Activated CD8-positive, alpha-beta memory T cell treated with anti-CD3 and anti-CD28 coated beads, Interleukin-2, amount 10 ng/mL, durations not matched to agents 7 days and 5 days (primary cell): Measurements from ENCODE around the gene OR2AT4. TPM values are rescaled to one million over a fixed set of nuclear protein-coding genes. Genes with fewer than 3 reads are reported as not detected.
"Not testable (repeated sequence)": the region's sequence is repeated elsewhere in the genome, so short reads cannot be mapped to it uniquely, and the experiment has no call there.

Experiments used
- ATAC-seq: fragments of 150-1000 bp; cut with Tn5 transposase; one replicate; pipeline ENCODE4 v1.10.0; 2021; ENCODE audit warnings: moderate library complexity
- CTCF ChIA-PET: fragments of 350-600 bp; sonication (Branson Sonifier 250); formaldehyde crosslinking; loops from one replicate; lab custom pipeline; 2021; ENCODE audit warnings: antibody characterized with exemption; lab: Charles Lee
- DNase-seq: peaks from one replicate; pipeline ENCODE4 v3.0.0-alpha.2; 2020
- H3K27ac Mint-ChIP-seq: one replicate; pipeline ENCODE4 v1.8.0; 2021; ENCODE audit warnings: mild to moderate bottlenecking, mixed read lengths
- H3K27me3 Mint-ChIP-seq: one replicate; pipeline ENCODE4 v1.8.0; 2021; ENCODE audit warnings: mixed read lengths
- H3K36me3 Mint-ChIP-seq: one replicate; pipeline ENCODE4 v1.8.0; 2021; ENCODE audit warnings: mild to moderate bottlenecking, mixed read lengths
- H3K4me1 Mint-ChIP-seq: one replicate; pipeline ENCODE4 v1.8.0; 2021; ENCODE audit warnings: mixed read lengths
- H3K4me3 Mint-ChIP-seq: one replicate; pipeline ENCODE4 v1.8.0; 2021; ENCODE audit warnings: mild to moderate bottlenecking, moderate library complexity, mixed read lengths
- H3K9me3 Mint-ChIP-seq: one replicate; pipeline ENCODE4 v1.8.0; 2022; ENCODE audit warnings: low read depth, mixed read lengths
- total RNA-seq, 2 experiments: library from RNA; stranded (reverse); gene quantifications; one replicate each; pipeline ENCODE4 v1.2.3, GENCODE V29; 2021

The OR2AT4 gene
- total RNA-seq, 2 experiments from 2014 or later: not detected

DNA sequence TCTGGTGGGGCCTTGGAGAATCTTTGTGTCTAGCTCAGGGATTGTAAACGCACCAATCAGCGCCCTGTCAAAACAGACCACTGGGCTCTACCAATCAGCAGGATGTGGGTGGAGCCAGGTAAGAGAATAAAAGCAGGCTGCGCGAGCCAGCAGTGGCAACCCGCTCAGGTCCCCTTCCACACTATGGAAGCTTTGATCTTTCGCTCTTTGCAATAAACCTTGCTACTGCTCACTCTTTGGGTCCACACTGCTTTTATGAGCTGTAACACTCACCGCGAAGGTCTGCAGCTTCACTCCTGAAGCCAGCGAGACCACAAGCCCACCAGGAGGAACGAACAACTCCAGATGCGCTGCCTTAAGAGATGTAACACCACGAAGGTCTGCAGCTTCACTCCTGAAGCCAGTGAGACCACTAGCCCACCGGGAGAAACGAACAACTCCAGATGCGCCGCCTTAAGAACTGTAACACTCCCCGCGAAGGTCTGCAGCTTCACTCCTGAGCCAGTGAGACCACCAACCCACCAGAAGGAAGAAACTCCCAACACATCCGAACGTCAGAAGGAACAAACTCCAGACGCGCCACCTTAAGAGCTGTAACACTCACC lies 2.3 kb upstream of the OR2AT4 start:
- CTCF ChIA-PET, ATAC-seq, DNase-seq, H3K27ac Mint-ChIP-seq, H3K9me3 Mint-ChIP-seq, H3K4me3 Mint-ChIP-seq, H3K36me3 Mint-ChIP-seq: not testable (repeated sequence)
- Mint-ChIP-seq H3K27me3 (peaks cover 62% of the 10 kb centered on the region), H3K4me1 (peaks cover 22% of the 10 kb centered on the region)

DNA sequence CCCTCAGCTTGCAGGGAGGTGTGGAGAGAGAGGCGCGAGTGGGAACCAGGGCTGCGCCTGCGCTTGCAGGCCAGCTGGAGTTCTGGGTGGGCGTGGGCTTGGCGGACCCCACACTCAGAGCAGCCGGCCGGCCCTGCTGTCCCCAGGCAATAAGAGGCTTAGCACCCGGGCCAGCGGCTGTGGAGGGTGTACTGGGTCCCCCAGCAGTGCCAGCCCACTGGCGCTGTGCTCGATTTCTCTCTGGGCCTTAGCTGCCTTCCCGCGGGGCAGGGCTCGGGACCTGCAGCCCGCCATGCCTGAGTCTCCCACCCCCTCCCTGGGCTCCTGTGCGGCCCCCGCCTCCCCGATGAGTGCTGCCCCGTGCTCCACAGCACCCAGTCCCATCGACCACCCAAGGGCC lies 1.5 kb upstream of the OR2AT4 start:
- Mint-ChIP-seq H3K27me3 (peaks cover 58% of the 10 kb centered on the region), H3K4me1 (peaks cover 15% of the 10 kb centered on the region)
- ATAC-seq, H3K36me3 Mint-ChIP-seq, DNase-seq, H3K4me3 Mint-ChIP-seq, H3K9me3 Mint-ChIP-seq, CTCF ChIA-PET, H3K27ac Mint-ChIP-seq: not testable (repeated sequence)

DNA sequence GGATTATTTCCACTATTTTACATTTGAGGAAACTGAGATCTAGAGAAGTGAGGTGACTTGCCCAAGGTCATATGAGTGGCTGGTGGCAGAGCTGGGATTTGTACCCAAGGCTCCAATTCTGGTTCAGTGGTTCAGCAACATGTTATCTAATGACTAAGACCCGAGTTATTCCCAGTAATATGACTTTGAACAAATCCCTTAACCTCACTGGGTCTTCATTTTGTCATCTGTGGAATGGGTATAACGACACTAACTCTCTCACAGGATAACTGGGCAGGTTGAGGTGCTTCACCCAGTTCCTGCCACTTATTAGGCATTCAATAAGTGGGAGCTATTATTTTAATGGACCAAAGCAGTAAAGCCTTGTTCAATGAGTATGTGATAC lies 489 bp upstream of the OR2AT4 start:
- H3K36me3 Mint-ChIP-seq: no peaks in the 10 kb centered on the region

DNA sequence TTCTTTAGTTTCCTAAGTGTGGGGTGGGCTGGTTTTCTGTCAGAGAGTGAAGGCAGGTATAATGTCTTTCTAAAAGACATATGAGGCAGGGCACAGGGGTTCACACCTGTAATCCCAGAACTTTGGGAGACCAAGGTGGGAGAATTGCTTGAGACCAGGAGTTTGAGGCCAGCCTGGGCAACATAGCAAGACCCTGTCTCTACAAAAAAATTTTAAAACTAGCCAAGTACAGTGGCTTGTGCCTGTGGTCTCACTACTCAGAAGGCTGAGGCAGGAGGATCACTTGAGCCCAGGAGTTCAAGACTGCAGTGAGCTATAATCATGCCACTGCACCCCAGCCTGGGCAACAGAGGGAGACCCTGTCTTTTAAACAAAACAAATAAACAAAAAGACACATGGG lies 2.3 kb downstream of the OR2AT4 start:
- CTCF ChIA-PET, DNase-seq, H3K36me3 Mint-ChIP-seq, H3K4me1 Mint-ChIP-seq, ATAC-seq, H3K4me3 Mint-ChIP-seq, H3K9me3 Mint-ChIP-seq, H3K27ac Mint-ChIP-seq: not testable (repeated sequence)
- H3K27me3 Mint-ChIP-seq: peaks cover 56% of the 10 kb centered on the region

More for the DNA sequence above, 489 bp upstream of the OR2AT4 start:
- Mint-ChIP-seq H3K27ac (no peak overlapping the region), H3K4me1 (peaks cover 14% of the 10 kb centered on the region), H3K27me3 (peaks cover 56% of the 10 kb centered on the region), H3K4me3 (no peak overlapping the region), H3K9me3 (no peaks in the 10 kb centered on the region)
- ATAC-seq (no peak), DNase-seq (no peak)
- CTCF ChIA-PET: no interaction called here

DNA sequence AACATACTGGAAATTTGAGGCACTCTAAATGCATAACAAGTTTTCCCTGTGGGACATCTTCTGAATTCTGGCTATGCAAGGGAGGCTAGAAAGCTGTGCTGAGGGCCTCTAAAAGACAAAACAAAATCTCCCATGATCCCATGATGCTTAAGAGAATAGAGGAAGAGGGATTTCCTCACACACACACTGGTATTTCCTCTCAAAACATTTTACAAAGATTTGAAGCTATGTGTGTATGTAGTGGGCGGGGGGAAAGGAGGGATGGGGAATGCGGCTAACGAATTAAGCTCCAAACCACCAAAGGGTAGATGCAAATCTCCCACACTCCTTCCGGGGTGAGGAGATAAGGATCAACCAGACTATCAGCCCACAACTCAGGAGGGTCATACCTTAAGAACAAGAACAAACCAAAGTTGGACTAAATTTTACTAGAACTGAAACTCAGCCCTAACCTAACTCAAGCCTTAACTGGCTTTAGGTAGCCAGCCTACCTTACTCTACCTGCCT lies 6.0 kb downstream of the OR2AT4 start:
- no peak for ATAC-seq
- CTCF ChIA-PET: no interaction called here

DNA sequence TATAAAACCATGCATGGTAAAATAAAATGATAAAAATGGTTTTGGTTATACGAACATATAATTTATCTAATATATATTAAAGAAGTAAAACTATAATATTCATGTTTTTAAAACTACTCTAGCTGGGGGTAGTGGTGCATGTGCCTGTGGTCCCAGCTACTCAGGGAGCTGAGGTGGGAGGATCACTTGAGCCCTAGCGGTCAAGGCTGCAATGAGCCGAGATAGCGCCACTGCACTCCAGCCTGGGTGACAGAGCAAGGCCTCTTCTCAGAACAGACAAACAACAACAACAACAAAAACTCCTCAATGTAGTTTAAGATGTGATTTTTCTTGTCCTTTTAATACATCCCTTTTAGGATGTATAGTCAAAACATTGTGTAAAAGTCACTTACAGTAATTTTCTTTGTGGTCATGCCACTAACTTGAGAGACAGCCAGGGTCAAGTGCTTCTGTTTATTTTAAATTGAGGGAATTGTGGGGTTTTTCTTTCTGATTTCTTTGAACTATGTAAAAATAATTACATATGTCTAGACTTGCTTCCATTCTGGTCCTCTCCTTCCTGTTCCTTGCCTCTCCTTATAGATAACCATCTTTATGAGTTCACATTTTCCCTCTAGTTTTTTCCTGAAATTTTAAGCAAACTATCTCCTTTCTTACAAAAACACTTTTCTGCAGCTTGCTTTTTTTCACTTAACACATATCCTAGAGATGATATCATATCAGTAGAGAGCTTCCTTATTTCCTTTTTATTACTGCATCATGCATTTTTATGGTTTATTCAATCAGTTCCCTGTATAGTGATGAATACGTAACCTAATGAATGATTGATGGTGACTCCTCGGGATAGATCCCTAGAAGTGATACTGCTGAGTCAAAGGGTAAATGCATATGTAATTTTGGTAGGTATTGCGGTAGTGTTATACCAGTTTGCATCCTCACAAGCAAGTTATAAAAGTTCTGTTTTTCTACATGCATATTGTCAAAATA lies 9.1 kb downstream of the OR2AT4 start:
- Mint-ChIP-seq H3K27ac (no peak overlapping the region), H3K27me3 (peaks cover 61% of the 10 kb centered on the region), H3K36me3 (no peaks in the 10 kb centered on the region), H3K4me3 (no peak overlapping the region), H3K4me1 (peaks cover 4% of the 10 kb centered on the region), H3K9me3 (peaks cover 2% of the 10 kb centered on the region)
- CTCF ChIA-PET: no interaction called here
- DNase-seq: no peak
- ATAC-seq: no peak

More for the DNA sequence above, 6.0 kb downstream of the OR2AT4 start:
- no peak for DNase-seq
- peaks cover 63% of the 10 kb centered on the region for H3K27me3 Mint-ChIP-seq
- no peaks in the 10 kb centered on the region for H3K36me3 Mint-ChIP-seq
- H3K4me3 Mint-ChIP-seq: no peak overlapping the region
- H3K9me3 Mint-ChIP-seq: peaks cover 2% of the 10 kb centered on the region
- no peak overlapping the region for H3K27ac Mint-ChIP-seq
- peaks cover 4% of the 10 kb centered on the region for H3K4me1 Mint-ChIP-seq

DNA sequence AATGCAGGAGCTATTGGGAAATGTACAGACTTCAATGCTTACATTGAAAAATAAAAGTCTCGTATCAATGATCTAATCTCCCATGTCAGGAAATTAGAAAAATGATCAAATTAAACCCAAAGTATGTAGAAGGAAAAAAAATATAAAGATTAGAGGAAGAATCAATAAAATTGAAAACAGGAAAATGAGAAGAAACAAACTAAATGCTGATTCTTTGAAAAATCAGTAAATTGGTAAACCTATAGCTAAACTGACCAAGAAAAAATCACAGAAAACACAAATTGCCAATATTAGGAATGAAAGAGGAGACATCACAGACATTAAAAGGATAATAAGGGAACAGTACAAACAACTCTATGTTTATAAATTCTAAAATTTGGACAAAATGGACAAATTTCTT lies 11.8 kb downstream of the OR2AT4 start:
- H3K4me3 Mint-ChIP-seq: no peak overlapping the region
- H3K9me3 Mint-ChIP-seq: no peaks in the 10 kb centered on the region
- DNase-seq: no peak
- H3K36me3 Mint-ChIP-seq: no peaks in the 10 kb centered on the region
- CTCF ChIA-PET: interaction anchor here (0.6 kb wide), 1 partner anchor 974 kb away, joined by 3 read pairs; no protein-coding TSS in a partner anchor
- no peak overlapping the region for H3K27ac Mint-ChIP-seq
- no peak for ATAC-seq
- no peaks in the 10 kb centered on the region for H3K4me1 Mint-ChIP-seq
- H3K27me3 Mint-ChIP-seq: peaks cover 57% of the 10 kb centered on the region

DNA sequence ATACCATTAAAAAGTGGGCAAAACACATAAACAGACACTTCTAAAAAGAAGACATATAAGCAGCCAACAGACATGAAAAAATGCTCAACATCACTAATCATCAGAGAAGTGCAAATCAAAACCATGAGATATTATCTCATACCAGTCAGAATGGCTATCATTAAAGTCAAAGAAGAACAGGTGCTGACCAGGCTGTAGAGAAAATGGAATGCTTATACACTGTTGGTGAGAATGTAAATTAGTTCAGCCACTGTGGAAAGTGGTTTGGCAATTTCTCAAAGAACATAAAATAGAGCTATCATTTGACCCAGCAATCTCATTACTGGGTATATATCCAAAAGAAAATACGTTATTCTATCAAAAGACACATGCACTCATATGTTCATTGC lies 13.5 kb downstream of the OR2AT4 start:
- no peaks in the 10 kb centered on the region for H3K9me3 Mint-ChIP-seq
- ATAC-seq (no peak), DNase-seq (no peak)
- H3K4me3 Mint-ChIP-seq: no peak overlapping the region
- H3K27me3 Mint-ChIP-seq: peaks cover 55% of the 10 kb centered on the region
- CTCF ChIA-PET: interaction anchor here (1.1 kb wide), 1 partner anchor 12 kb away, joined by 3 read pairs; no protein-coding TSS in a partner anchor
- no peak overlapping the region for H3K27ac Mint-ChIP-seq
- H3K36me3 Mint-ChIP-seq: no peaks in the 10 kb centered on the region
- H3K4me1 Mint-ChIP-seq: no peaks in the 10 kb centered on the region

DNA sequence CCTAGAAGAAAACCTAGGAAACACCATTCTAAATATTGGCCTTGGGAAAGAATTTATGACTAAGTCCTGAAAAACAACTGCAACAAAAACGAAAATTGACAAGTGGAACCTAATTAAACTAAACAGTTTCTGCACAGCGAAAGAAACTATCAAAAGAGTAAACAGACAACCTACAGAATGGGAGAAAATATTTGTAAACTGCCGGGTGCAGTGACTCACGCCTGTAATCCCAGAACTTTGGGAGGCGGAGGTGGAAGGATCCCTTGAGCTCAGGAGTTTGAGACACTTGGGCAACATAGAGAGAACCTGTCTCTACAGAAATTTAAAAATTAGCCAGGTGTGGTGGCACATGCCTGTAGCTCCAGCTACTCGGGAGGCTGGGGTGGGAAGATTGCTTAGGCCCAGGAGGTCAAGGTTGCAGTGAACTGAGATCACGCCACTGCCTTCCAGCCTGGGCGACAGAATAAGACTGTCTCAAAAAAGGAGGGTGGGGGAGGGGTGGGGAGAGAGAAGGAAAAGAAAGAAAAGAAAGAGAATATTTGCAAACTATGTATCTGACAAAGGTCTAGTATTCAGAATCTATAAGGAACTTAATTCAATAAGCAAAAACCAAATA lies 14.0 kb downstream of the OR2AT4 start:
- H3K9me3 Mint-ChIP-seq: no peaks in the 10 kb centered on the region
- H3K27me3 Mint-ChIP-seq: peaks cover 53% of the 10 kb centered on the region
- H3K27ac Mint-ChIP-seq: no peak overlapping the region
- ATAC-seq (no peak), DNase-seq (no peak)
- CTCF ChIA-PET: no interaction called here
- no peaks in the 10 kb centered on the region for H3K4me1 Mint-ChIP-seq
- H3K4me3 Mint-ChIP-seq: no peak overlapping the region
- H3K36me3 Mint-ChIP-seq: no peaks in the 10 kb centered on the region

DNA sequence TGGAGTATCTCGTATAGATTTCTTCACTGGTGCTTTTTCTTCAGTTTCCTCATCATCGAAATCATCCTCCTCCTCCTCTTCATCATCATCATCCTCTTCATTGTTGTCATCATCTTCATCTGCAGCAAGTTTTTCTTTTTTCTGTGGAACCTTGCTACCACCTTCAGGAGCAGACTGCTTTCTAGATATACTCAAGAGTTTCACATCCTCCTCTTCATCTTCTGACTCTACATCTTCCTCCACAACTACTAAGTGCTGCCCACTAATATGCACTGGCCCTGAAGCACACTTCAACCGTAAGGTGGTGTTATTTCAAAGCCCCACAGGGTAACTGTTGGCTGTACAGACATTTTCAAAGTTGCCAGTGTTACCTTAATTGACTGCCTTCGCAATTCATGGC lies 17.1 kb downstream of the OR2AT4 start:
- DNase-seq: no peak
- no peaks in the 10 kb centered on the region for H3K36me3 Mint-ChIP-seq
- peaks cover 45% of the 10 kb centered on the region for H3K27me3 Mint-ChIP-seq
- CTCF ChIA-PET: no interaction called here
- H3K27ac Mint-ChIP-seq: no peak overlapping the region
- H3K4me1 Mint-ChIP-seq: no peaks in the 10 kb centered on the region
- no peaks in the 10 kb centered on the region for H3K9me3 Mint-ChIP-seq
- no peak overlapping the region for H3K4me3 Mint-ChIP-seq
- ATAC-seq: no peak

DNA sequence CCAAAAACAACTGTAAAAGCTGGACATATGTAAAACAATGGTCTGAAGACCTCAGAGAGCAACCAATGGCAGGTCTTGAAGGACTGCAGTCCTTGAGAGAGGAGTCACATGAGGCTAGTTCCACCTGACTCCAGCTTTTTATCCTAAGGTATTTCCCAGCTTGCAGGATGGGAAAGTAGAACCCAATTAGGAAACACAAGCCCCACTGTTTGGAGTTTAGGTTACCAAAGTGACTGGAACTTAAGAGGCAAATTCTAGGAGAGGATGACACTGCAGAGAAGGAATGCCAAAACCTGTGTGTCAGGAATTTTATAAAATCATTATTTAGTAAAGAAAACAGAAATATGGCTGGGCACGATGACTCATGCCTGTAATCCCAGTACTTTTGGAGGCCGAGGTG lies 18.4 kb downstream of the OR2AT4 start:
- DNase-seq (no peak), ATAC-seq (no peak)
- Mint-ChIP-seq H3K4me1 (no peaks in the 10 kb centered on the region), H3K27ac (no peak overlapping the region), H3K36me3 (no peaks in the 10 kb centered on the region), H3K27me3 (peaks cover 42% of the 10 kb centered on the region), H3K4me3 (no peak overlapping the region), H3K9me3 (no peaks in the 10 kb centered on the region)
- CTCF ChIA-PET: no interaction called here

DNA sequence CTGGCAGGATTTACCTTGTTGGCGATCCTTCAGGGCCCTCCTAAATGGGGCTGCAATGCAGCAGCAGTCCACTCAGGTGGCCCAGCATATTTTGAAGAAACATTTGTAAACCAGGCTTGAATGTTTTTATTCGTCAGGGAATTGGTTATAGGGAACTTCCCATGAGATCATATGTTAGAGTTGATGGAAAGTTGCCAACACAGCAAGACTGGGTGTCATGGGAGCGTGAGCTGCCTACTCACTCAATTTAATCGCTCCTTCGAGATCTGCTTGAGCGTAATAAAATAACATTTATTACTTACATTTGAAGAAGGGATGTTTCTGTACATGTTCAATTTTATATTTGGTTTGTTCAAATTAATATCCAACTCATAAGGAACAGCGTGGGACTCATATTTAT lies 19.4 kb downstream of the OR2AT4 start:
- CTCF ChIA-PET: no interaction called here
- H3K4me1 Mint-ChIP-seq: no peaks in the 10 kb centered on the region
- H3K36me3 Mint-ChIP-seq: no peaks in the 10 kb centered on the region
- no peaks in the 10 kb centered on the region for H3K9me3 Mint-ChIP-seq
- DNase-seq (no peak), ATAC-seq (no peak)
- peaks cover 44% of the 10 kb centered on the region for H3K27me3 Mint-ChIP-seq
- H3K27ac Mint-ChIP-seq: no peak overlapping the region
- H3K4me3 Mint-ChIP-seq: no peak overlapping the region

DNA sequence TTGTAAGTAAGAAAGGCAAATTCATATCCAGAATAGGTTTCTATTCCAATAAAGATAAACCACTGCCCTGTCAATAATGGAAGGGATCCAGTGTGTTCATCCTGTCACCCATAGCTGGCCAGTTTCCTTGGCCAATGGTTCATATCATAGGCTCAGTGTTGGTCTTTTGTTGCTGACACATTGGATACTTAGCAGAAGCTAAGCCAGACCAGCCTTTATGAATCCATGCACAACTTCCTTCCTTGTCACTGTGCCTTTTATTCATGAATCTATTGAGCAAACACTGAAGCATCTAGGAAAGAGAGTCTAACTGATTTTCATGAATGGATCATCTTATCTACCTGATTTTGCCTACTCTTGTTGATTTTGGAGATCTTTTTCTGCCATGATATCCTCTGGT lies 20.0 kb downstream of the OR2AT4 start:
- no peak for DNase-seq
- CTCF ChIA-PET: no interaction called here
- Mint-ChIP-seq H3K4me1 (no peaks in the 10 kb centered on the region), H3K27me3 (peaks cover 41% of the 10 kb centered on the region), H3K9me3 (no peaks in the 10 kb centered on the region), H3K27ac (no peak overlapping the region), H3K36me3 (no peaks in the 10 kb centered on the region), H3K4me3 (no peak overlapping the region)
- no peak for ATAC-seq
